ENCODE results near the gene IL24.

IL24 gene

DNA sequence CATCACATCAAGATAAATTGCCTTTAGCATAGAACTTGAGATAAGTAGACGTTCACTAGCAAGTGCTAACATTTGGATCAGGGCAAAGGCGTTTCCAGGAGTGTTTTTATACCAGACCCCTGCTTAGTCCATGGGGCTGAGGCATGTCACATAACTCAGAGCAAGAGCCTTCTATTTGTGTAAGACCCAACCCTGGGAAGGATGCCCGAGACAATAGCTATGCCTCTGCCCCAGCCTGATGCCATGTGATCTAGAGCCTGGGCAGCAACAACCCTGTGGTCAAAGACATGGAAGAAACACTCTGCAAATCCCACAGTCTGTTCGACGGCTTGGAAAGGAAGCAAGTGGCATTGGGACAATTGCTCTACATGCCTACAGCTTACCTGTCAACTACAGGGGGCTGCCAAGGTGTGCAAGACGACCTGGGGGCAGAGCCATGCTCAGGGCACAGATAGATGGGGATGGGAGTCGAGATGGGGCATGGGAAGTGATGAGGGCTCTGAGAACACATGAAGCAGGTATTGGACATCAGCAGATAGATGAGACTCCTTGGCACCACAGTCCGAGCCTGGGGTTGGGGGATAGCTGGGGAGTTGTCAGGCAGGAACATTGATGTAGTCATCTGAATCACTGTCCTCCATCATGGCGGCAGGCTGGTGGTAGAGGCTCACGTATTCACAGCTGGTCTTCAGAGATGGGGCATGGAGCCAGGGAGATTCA lies 7.3 kb downstream of the IL24 start:
- no peaks in the 10 kb centered on the region for H3K27me3 ChIP-seq (replicated peaks; ENCODE audit: control insufficient read depth, insufficient read depth, low read length)
- H3K36me3 ChIP-seq (ENCODE audit: control insufficient read depth, insufficient read depth, low read length), result peaks cover 37% of the 10 kb centered on the region
- TF ChIP-seq CTCF (IDR thresholded peaks at IDR 0.05; ENCODE audit: insufficient read depth, low read length, poor library complexity, severe bottlenecking), result no peak
- H3K4me3 ChIP-seq (replicated peaks; ENCODE audit: low read depth, low read length), result no peak overlapping the region
- no peak for DNase-seq (ENCODE audit: extremely low read depth, insufficient read length)

DNA sequence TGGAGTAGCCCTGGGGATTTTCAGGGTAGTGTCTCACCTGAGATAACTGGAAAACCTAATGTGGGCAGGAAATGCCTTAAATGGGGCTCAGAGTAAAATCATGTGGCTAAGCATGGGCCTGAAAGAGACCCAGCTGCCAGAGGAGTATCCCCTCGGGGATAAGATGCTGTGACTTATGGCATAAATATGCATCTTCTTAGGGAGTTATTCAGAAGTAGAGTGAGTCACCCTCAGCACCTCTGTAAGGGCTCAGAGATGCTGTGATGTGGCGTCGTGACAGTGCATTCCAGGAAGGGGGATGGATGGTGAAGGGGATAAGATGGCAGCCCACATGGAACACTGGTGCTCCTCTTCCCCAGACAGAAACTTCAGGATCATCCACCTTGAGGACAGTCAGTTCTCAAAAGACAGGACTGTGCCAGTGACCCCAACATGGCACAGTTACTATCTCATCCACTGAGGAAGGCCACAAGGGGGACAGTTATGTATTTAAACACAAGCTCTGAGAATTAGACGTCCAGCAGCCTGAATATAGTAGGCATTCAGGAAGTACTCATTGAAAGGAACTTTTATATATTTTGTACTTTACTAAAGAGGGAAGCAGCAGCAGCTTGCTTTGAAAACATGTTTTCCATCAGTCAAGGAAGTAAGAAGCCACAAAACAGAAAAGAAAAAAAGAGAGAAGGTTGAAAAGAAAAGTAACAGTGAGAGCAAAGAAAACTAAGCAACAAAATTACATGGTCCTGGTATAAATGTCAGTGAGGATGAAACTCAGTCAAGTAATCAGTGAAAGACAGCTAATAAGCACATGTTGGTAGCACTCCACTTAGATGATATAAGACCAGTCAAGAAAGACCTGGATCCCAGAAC lies 8.3 kb downstream of the IL24 start:
- no peak overlapping the region for H3K4me3 ChIP-seq (replicated peaks; ENCODE audit: low read depth, low read length)
- no peak for TF ChIP-seq CTCF (IDR thresholded peaks at IDR 0.05; ENCODE audit: insufficient read depth, low read length, poor library complexity, severe bottlenecking)
- H3K27me3 ChIP-seq (replicated peaks; ENCODE audit: control insufficient read depth, insufficient read depth, low read length), result no peaks in the 10 kb centered on the region
- DNase-seq (ENCODE audit: extremely low read depth, insufficient read length), result no peak
- peaks cover 44% of the 10 kb centered on the region for H3K36me3 ChIP-seq (ENCODE audit: control insufficient read depth, insufficient read depth, low read length)

GRCh38 chr1:206907304-206907991 lies 10.2 kb downstream of the IL24 start:
- H3K36me3 ChIP-seq (ENCODE audit: control insufficient read depth, insufficient read depth, low read length), result peaks cover 50% of the 10 kb centered on the region
- no peak overlapping the region for H3K4me3 ChIP-seq (replicated peaks; ENCODE audit: low read depth, low read length)
- no peaks in the 10 kb centered on the region for H3K27me3 ChIP-seq (replicated peaks; ENCODE audit: control insufficient read depth, insufficient read depth, low read length)
- DNase-seq (ENCODE audit: extremely low read depth, insufficient read length), result no peak
- peak; percentile 9 for TF ChIP-seq CTCF (IDR thresholded peaks at IDR 0.05; ENCODE audit: insufficient read depth, low read length, poor library complexity, severe bottlenecking)

- no peak for TF ChIP-seq CTCF (IDR thresholded peaks at IDR 0.05; ENCODE audit: insufficient read depth, low read length, poor library complexity, severe bottlenecking)
- Histone ChIP-seq H3K36me3 (ENCODE audit: control insufficient read depth, insufficient read depth, low read length) (peaks cover 50% of the 10 kb centered on the region), H3K27me3 (replicated peaks; ENCODE audit: control insufficient read depth, insufficient read depth, low read length) (no peaks in the 10 kb centered on the region), H3K4me3 (replicated peaks; ENCODE audit: low read depth, low read length) (no peak overlapping the region)
- no peak for DNase-seq (ENCODE audit: extremely low read depth, insufficient read length)
Measured at GRCh38 chr1:206908038-206908437, 10.8 kb downstream of the IL24 start.

DNA sequence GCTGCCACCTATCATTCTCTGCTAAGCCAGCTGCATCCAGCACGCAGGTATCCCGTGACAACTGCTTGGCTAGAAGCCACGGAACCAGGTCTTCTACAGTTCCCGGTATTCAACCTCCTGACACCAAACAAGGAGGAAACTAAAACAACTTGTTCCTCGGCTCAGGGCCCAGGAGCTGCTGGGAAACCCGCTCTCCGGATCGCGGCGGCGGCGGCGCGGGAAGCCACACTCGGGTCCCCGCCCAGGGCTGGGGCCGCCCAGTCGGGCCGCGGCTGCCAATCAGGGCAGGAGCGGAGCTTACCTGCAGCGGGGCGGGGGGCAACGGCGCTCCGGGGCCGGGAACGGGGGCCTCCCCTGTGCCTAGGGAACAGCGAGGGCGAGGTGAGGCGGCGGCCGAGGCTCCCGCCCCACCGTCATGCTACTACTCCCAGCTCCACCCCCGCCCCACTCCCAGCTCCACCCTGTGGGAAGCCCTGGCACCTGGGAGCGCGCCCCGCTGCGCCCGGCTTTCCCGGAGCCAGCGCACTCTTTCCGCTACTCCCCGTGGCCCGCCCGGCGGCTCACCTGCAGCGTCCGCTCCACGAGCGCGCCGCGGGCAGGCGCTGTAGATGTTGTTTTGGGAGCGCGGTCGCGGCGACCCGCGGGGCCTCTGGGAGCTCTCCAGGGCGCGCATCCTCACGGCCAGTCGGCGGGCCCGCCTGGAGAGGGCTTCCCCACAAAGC lies 12.1 kb downstream of the IL24 start:
- Histone ChIP-seq H3K27me3 (replicated peaks; ENCODE audit: control insufficient read depth, insufficient read depth, low read length) (no peaks in the 10 kb centered on the region), H3K36me3 (ENCODE audit: control insufficient read depth, insufficient read depth, low read length) (peaks cover 49% of the 10 kb centered on the region), H3K4me3 (replicated peaks; ENCODE audit: low read depth, low read length) (no peak overlapping the region)
- no peak for TF ChIP-seq CTCF (IDR thresholded peaks at IDR 0.05; ENCODE audit: insufficient read depth, low read length, poor library complexity, severe bottlenecking)
- no peak for DNase-seq (ENCODE audit: extremely low read depth, insufficient read length)

Measured in GM06990 (cell line).